Measurements from ENCODE around the gene CACHD1.

The CACHD1 gene

GRCh38 chr1:64515427-64515826 lies 45.5 kb downstream of the CACHD1 start:
- H3K4me3 ChIP-seq (ENCODE audit: control insufficient read depth, low read depth, low read length) = no peak overlapping the region
- no peak for TF ChIP-seq CTCF (IDR thresholded peaks at IDR 0.05; ENCODE audit: control insufficient read depth, insufficient read depth, low read depth, low read length, missing control alignments)
- DNase-seq (ENCODE audit: low read depth) = peak; percentile 55

DNA sequence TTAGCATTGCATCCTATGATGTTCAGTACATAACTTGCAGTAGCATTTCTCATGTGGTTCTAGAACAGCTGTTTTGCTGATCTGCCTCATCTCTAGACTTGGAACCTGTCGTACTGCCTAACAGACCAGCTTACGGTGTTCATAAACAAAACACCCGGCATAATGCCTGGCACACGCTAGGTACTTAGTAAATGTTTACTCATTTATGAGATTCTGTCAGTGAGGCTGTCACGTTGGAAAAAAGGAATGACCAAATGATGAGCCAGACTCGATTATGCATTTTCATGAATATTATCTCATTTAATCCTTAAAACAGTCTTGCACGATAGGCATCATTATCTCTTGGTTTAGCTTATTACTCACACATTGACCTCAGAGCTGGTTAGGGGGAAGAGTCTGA lies 46.4 kb downstream of the CACHD1 start:
- TF ChIP-seq CTCF (IDR thresholded peaks at IDR 0.05; ENCODE audit: control insufficient read depth, insufficient read depth, low read depth, low read length, missing control alignments) = no peak
- no peak for DNase-seq (ENCODE audit: low read depth)
- H3K4me3 ChIP-seq (ENCODE audit: control insufficient read depth, low read depth, low read length) = no peak overlapping the region

- no peak for TF ChIP-seq CTCF (IDR thresholded peaks at IDR 0.05; ENCODE audit: control insufficient read depth, insufficient read depth, low read depth, low read length, missing control alignments)
- DNase-seq (ENCODE audit: low read depth) = peak; percentile 42
These were observed 47.1 kb downstream of the CACHD1 start for GRCh38 chr1:64516803-64517568.

DNA sequence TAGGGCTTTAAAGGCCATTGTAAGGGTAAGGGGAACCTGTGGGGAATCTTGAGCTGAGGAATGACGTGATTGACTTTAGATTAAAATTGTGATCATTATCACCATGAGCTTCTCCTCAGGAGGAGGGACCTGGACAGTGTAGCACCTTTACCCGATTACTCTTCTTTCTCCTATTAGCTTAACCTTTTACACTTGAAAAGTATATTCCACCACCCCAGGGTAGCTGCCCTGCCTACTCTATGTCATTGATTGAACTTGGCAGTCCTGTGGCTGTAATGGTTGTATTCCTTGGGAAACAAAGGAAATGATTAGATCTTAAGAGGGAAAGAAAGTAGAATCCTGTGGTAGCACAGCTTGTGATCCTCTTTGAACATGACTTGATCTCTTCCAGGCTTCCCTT lies 47.7 kb downstream of the CACHD1 start:
- TF ChIP-seq CTCF (IDR thresholded peaks at IDR 0.05; ENCODE audit: control insufficient read depth, insufficient read depth, low read depth, low read length, missing control alignments) = no peak
- no peak overlapping the region for H3K4me3 ChIP-seq (ENCODE audit: control insufficient read depth, low read depth, low read length)
- no peak for DNase-seq (ENCODE audit: low read depth)

More at GRCh38 chr1:64516803-64517568, 47.1 kb downstream of the CACHD1 start:
- no peak overlapping the region for H3K4me3 ChIP-seq (ENCODE audit: control insufficient read depth, low read depth, low read length)

DNA sequence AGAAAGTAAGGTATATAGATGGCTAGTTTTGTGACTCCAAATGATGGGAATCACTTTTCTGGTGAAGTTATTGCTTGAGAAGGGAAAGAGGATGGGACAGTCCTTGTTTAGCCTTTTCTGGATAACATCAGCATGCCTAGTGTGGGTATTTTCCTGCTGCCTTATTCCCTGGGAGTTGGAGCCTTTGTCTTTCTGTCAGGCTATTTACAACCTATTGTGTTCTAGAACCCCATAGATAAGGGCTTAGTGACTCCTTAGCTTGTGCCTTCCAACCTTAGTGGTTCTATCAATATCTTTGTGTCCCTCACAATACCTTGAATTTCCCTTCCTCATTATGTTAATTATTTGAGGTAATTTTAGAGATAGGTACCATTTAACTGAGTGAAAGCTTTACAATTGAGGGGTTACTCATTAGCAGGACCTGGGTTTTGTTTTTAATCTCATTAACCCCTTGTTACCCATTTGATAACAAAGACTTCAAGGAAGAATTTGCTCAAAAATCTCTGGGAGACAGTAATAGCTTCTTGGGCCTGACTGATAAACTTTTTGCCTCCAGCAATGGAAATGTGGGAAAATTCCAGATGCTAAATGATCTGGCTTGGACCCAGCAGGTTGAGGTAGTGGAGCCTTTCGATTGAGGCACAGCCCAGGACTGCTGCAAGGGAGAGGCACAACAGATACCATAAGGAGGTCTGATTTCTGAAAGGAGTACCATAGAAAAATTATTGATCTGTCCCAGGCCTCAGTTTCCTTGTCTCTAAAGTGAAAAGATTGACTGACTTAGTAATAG lies 49.0 kb downstream of the CACHD1 start:
- no peak overlapping the region for H3K4me3 ChIP-seq (ENCODE audit: control insufficient read depth, low read depth, low read length)
- TF ChIP-seq CTCF (IDR thresholded peaks at IDR 0.05; ENCODE audit: control insufficient read depth, insufficient read depth, low read depth, low read length, missing control alignments) = no peak
- no peak for DNase-seq (ENCODE audit: low read depth)

DNA sequence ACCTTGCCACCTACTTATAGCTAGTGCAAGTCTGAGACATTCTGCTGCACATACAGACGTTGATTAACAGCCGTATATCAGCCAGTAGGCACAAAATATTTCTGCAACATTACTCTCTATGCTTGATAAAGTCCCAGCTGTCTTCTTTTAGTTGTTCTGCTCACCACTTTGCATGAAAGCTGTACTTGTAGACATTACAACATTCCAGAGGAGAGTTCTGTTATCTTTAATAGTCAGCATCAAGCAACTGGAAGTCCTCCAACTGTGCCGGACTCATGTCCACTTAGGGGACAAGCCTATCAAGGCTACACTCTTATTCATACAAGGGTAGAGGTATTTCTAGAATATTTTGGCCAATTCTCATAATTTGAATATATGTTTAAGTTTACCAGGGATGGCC lies 50.0 kb downstream of the CACHD1 start:
- no peak for TF ChIP-seq CTCF (IDR thresholded peaks at IDR 0.05; ENCODE audit: control insufficient read depth, insufficient read depth, low read depth, low read length, missing control alignments)
- no peak overlapping the region for H3K4me3 ChIP-seq (ENCODE audit: control insufficient read depth, low read depth, low read length)
- DNase-seq (ENCODE audit: low read depth) = no peak

All from AG09309 (cell line).